ENCODE measurements around the gene TXNDC8.
"Not testable (repeated sequence)": the region's sequence is repeated elsewhere in the genome, so short reads cannot be mapped to it uniquely, and the experiment has no call there.

The TXNDC8 gene

DNA sequence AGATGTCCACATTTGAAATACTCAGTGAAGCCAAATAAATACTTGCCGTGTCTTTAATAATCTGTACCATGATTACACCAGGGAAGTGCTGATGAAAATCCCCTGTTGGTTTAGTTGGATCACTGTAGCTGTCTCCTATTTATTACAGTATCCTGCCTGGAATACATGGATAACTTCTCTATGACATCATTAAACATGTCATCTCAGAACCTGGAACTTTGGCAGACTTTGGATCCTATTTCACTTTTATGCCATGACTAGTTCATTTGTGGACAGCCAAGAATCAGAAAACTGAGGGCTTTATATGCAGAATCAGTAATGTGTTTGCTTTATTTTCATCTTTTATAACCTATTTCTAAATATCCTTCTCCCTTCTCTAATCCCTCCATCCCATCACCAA lies at the start of gene TXNDC8:
TXNDC8 (minus strand) TSS at position 137 of the 400 bp plus-strand sequence.
- Histone ChIP-seq H3K4me3 (ENCODE audit: low read length) (no peak within 1 kb of the TSS), H3K4me1 (ENCODE audit: control insufficient read depth, insufficient read depth, low read length) (no peaks in the 10 kb centered on the region), H3K27me3 (ENCODE audit: control insufficient read depth, insufficient read depth, low read length) (peaks cover 5% of the 10 kb centered on the region), H3K9me3 (ENCODE audit: control insufficient read depth, low read length) (no peaks in the 10 kb centered on the region), H3K36me3 (ENCODE audit: control insufficient read depth, insufficient read depth, low read length) (no peaks in the 10 kb centered on the region), H3K9ac (ENCODE audit: low read length) (no peak within 1 kb of the TSS)

DNA sequence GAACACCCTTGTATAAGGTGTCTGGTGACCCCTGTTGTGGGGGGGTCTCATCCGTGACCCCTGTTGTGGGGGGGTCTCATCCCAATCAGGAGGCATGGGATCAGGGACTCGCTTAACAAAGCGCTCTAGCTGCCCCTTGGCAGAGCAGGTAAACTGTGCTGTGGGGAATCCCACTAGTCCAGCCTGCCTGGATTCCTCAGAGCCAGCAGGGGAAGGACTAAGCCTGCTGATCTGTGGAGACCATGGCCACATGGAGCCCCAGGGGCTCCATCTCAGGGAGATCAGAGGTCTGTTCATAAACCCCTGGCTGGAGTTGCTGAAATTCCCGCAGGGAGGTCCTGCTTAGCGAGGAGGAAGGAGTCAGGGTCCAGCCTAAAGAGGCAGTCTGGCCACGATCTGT lies 45.8 kb upstream of the TXNDC8 start:
- no peak overlapping the region for H3K4me3 ChIP-seq (ENCODE audit: low read length)
- H3K9me3 ChIP-seq (ENCODE audit: control insufficient read depth, low read length): no peaks in the 10 kb centered on the region
- no peaks in the 10 kb centered on the region for H3K36me3 ChIP-seq (ENCODE audit: control insufficient read depth, insufficient read depth, low read length)
- no peak overlapping the region for H3K9ac ChIP-seq (ENCODE audit: low read length)
- H3K27me3 ChIP-seq (ENCODE audit: control insufficient read depth, insufficient read depth, low read length): no peaks in the 10 kb centered on the region
- H3K4me1 ChIP-seq (ENCODE audit: control insufficient read depth, insufficient read depth, low read length): no peaks in the 10 kb centered on the region

DNA sequence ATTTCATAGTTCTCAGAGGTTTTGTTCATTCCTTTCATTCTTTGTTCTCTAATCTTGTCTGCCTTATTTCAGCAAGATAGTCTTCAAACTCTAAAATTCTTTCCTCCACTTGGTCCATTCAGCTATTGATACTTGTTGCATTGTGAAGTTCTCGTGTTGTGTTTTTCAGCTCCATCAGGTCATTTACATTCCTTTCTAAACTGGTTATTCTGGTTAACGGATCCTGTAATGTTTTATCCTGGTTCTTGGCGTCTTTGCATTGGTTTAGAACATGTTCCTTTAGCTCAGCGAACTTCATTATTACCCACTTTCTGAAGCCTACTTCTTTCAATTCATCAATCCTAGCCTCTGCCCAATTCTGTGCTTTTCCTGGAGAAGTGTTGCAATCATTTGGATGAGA lies 45.1 kb upstream of the TXNDC8 start:
- no peaks in the 10 kb centered on the region for H3K9me3 ChIP-seq (ENCODE audit: control insufficient read depth, low read length)
- no peaks in the 10 kb centered on the region for H3K4me1 ChIP-seq (ENCODE audit: control insufficient read depth, insufficient read depth, low read length)
- H3K36me3 ChIP-seq (ENCODE audit: control insufficient read depth, insufficient read depth, low read length): no peaks in the 10 kb centered on the region

DNA sequence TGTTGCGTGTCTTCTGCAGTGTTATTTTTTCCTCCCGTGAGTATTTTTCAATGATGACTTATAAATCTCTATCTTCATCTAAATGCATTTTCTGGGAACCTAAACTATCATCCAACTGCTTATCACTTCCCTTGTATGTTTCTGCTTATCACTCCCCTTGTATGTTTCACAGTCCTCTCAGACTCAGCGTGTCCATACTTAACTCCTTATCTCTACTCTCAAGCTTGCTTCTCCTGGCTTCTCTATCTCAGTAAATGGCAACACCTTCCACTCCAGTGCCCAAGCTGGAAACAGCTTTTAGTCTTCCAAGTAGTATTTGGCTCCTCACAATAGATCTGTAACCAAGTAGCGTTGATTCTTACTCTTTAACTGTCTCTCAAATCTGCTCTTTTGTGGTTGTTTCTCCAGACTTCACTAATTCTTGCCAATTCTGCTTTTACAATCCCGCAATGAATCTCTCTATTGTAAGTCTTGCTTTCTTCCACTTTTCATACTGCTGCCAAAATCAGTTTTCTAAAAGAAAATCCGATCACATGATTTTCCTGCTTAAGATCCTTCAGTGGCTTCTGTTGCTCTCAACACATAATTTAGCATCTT lies 33.8 kb upstream of the TXNDC8 start:
- H3K27me3 ChIP-seq (ENCODE audit: control insufficient read depth, insufficient read depth, low read length): no peaks in the 10 kb centered on the region
- no peaks in the 10 kb centered on the region for H3K4me1 ChIP-seq (ENCODE audit: control insufficient read depth, insufficient read depth, low read length)
- H3K4me3 ChIP-seq (ENCODE audit: low read length): no peak overlapping the region
- no peaks in the 10 kb centered on the region for H3K9me3 ChIP-seq (ENCODE audit: control insufficient read depth, low read length)
- no peak overlapping the region for H3K9ac ChIP-seq (ENCODE audit: low read length)
- no peaks in the 10 kb centered on the region for H3K36me3 ChIP-seq (ENCODE audit: control insufficient read depth, insufficient read depth, low read length)

More for the DNA sequence above, 45.1 kb upstream of the TXNDC8 start:
- H3K9ac ChIP-seq (ENCODE audit: low read length): no peak overlapping the region
- H3K27me3 ChIP-seq (ENCODE audit: control insufficient read depth, insufficient read depth, low read length): no peaks in the 10 kb centered on the region
- no peak overlapping the region for H3K4me3 ChIP-seq (ENCODE audit: low read length)

DNA sequence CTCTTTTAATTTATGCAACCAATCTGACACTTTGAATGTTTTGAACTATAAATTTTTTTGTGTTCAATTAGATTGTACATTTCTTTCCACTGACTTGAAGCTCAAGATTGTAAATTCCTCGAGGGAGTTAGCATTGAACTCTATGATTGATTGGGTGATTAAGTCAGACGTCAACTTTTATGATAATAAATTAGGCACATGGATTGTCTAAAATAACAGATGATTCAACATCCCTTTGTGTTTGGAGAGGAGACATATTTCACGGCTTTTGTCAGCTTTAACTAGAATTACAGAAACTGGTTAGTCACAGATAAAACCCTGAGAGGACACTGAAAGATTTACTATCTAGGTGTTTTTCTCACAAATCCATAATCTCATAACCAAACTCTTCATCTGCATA lies 32.7 kb upstream of the TXNDC8 start:
- Histone ChIP-seq H3K4me1 (ENCODE audit: control insufficient read depth, insufficient read depth, low read length) (no peaks in the 10 kb centered on the region), H3K9ac (ENCODE audit: low read length) (no peak overlapping the region), H3K27me3 (ENCODE audit: control insufficient read depth, insufficient read depth, low read length) (no peaks in the 10 kb centered on the region), H3K36me3 (ENCODE audit: control insufficient read depth, insufficient read depth, low read length) (no peaks in the 10 kb centered on the region), H3K4me3 (ENCODE audit: low read length) (no peak overlapping the region), H3K9me3 (ENCODE audit: control insufficient read depth, low read length) (no peaks in the 10 kb centered on the region)

DNA sequence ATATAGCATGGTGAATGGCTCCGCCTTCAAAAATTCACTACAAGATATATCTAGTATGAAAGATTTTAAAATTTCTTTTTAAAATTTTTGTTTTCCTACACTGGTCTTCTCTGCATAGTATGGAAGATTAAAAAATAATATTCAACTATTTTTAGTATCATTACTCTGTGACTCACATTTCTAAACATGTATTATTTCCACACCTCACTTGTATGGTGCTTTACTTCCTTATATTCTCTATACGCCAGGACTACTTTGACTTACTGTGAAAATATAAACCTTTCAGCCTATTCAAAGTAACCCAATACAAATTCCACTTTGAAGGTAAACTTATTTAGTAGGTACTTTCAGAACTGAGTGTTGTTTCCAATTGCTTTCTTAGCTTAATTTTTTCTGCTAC lies 26.8 kb upstream of the TXNDC8 start:
- Histone ChIP-seq H3K9me3 (ENCODE audit: control insufficient read depth, low read length) (no peaks in the 10 kb centered on the region), H3K36me3 (ENCODE audit: control insufficient read depth, insufficient read depth, low read length) (no peaks in the 10 kb centered on the region), H3K9ac (ENCODE audit: low read length) (no peak overlapping the region), H3K4me3 (ENCODE audit: low read length) (no peak overlapping the region), H3K4me1 (ENCODE audit: control insufficient read depth, insufficient read depth, low read length) (no peaks in the 10 kb centered on the region), H3K27me3 (ENCODE audit: control insufficient read depth, insufficient read depth, low read length) (no peaks in the 10 kb centered on the region)

DNA sequence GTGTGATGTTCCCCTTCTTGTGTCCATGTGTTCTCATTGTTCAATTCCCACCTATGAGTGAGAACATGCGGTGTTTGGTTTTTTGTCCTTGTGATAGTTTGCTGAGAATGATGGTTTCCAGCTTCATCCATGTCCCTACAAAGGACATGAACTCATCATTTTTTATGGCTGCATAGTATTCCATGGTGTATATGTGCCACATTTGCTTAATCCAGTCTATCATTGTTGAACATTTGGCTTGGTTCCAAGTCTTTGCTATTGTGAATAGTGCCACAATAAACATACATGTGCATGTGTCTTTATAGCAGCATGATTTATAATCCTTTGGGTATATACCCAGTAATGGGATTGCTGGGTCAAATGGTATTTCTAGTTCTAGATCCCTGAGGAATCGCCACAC lies 21.3 kb upstream of the TXNDC8 start:
- H3K36me3 ChIP-seq (ENCODE audit: control insufficient read depth, insufficient read depth, low read length); H3K4me3 ChIP-seq (ENCODE audit: low read length); H3K27me3 ChIP-seq (ENCODE audit: control insufficient read depth, insufficient read depth, low read length): not testable (repeated sequence)

DNA sequence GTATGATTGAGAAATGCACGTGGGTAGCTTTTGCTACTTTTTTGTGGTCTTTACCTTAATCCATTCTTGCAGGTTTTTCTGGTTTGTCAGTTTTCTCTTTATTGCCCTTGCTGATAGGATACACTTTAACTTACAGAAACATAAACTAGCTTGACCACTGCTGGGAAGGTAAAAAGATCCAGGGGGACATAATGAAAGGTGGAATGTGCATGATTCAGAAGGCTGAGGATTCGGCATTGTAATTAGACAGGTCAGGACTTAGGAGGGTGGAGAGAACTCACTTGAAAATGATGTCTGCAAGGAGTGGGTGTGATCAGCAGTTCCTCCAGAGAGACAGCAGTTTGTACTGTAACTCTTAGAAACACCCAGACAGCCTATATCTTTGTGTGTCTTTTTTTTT lies 19.8 kb upstream of the TXNDC8 start:
- no peaks in the 10 kb centered on the region for H3K36me3 ChIP-seq (ENCODE audit: control insufficient read depth, insufficient read depth, low read length)
- no peak overlapping the region for H3K9ac ChIP-seq (ENCODE audit: low read length)

More for the DNA sequence above, 21.3 kb upstream of the TXNDC8 start:
- H3K9me3 ChIP-seq (ENCODE audit: control insufficient read depth, low read length); H3K4me1 ChIP-seq (ENCODE audit: control insufficient read depth, insufficient read depth, low read length); H3K9ac ChIP-seq (ENCODE audit: low read length): not testable (repeated sequence)

DNA sequence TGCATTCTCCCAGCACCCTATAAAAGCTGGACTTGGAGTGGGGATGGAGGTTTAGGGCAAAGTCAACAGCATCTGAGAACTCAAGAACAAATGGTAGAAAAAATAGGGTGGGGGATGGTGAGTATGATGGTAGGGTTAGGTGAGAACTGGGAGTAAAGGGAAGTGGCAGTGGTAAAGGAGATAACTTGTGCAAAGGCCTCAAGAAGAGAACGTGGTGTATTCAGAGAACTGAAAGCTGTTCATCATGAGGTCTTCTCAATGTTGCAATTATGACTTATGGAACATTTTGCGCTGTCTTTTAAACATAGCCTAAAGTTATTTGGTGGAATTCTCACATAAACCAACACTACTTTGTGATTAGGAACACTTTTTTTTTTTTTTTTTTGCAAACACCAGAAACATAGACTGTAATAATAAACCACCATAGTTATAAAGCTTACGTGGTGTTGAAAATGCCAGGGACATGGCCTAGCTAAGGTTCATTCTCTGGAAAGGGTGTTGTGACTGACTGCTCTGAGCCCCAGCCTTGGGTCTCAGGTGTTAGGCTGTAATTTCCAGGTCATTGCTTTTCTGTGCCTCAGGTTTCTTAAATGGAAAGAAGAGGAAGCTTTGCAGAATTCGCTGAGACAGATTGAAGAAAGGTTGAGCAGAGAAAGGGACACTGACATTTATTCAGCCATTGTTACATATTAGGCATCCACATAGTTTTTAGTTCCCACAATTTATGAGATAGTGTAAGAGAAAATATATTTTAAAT lies 19.2 kb upstream of the TXNDC8 start:
- no peaks in the 10 kb centered on the region for H3K27me3 ChIP-seq (ENCODE audit: control insufficient read depth, insufficient read depth, low read length)
- no peaks in the 10 kb centered on the region for H3K36me3 ChIP-seq (ENCODE audit: control insufficient read depth, insufficient read depth, low read length)
- H3K4me3 ChIP-seq (ENCODE audit: low read length): no peak overlapping the region
- no peaks in the 10 kb centered on the region for H3K4me1 ChIP-seq (ENCODE audit: control insufficient read depth, insufficient read depth, low read length)
- no peak overlapping the region for H3K9ac ChIP-seq (ENCODE audit: low read length)
- no peaks in the 10 kb centered on the region for H3K9me3 ChIP-seq (ENCODE audit: control insufficient read depth, low read length)

More for the DNA sequence above, 19.8 kb upstream of the TXNDC8 start:
- Histone ChIP-seq H3K9me3 (ENCODE audit: control insufficient read depth, low read length) (no peaks in the 10 kb centered on the region), H3K4me1 (ENCODE audit: control insufficient read depth, insufficient read depth, low read length) (no peaks in the 10 kb centered on the region), H3K4me3 (ENCODE audit: low read length) (no peak overlapping the region), H3K27me3 (ENCODE audit: control insufficient read depth, insufficient read depth, low read length) (no peaks in the 10 kb centered on the region)

DNA sequence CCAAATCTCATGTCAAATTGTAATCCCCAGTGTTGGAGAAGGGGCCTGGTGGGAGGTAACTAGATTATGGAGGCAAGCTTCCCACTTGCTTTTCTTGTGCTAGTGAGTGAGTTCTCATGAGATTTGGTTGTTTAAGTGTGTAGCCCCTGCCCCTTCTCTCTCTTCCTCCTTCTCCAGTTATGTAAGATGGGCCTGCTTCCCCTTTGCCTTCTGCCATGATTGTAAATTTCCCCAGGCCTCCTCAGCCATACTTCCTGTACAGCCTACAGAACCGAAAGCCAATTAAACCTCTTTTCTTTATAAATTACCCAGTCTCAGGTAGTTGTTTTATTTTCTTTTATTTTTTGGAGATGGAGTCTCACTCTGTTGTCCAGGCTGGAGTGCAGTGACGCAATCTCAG lies 18.2 kb upstream of the TXNDC8 start:
- no peaks in the 10 kb centered on the region for H3K36me3 ChIP-seq (ENCODE audit: control insufficient read depth, insufficient read depth, low read length)
- H3K4me1 ChIP-seq (ENCODE audit: control insufficient read depth, insufficient read depth, low read length): peaks cover 6% of the 10 kb centered on the region
- no peaks in the 10 kb centered on the region for H3K9me3 ChIP-seq (ENCODE audit: control insufficient read depth, low read length)
- H3K9ac ChIP-seq (ENCODE audit: low read length): no peak overlapping the region
- H3K27me3 ChIP-seq (ENCODE audit: control insufficient read depth, insufficient read depth, low read length): no peaks in the 10 kb centered on the region
- H3K4me3 ChIP-seq (ENCODE audit: low read length): no peak overlapping the region

DNA sequence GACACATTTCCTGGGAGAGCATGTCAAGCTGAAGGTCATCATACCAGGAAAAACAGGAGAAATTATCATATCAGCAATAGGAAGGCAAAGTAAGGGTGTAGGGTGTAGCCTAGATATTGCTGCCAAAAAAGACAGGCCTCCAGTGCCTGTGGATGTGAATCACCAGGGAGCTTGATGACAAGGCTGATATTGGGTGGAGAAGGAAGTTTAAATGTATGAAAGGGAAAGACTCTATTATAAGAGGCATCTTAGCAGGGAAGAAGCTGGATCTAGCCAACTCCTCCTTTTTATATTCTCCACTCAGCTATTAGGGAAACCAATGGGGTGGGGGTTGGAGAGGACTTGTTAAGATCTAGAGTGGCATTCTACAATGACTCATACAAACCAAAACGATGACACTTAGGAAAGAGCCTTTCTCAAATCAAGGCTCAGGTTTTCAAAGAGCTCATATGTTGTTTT lies 13.4 kb upstream of the TXNDC8 start:
- no peaks in the 10 kb centered on the region for H3K27me3 ChIP-seq (ENCODE audit: control insufficient read depth, insufficient read depth, low read length)

DNA sequence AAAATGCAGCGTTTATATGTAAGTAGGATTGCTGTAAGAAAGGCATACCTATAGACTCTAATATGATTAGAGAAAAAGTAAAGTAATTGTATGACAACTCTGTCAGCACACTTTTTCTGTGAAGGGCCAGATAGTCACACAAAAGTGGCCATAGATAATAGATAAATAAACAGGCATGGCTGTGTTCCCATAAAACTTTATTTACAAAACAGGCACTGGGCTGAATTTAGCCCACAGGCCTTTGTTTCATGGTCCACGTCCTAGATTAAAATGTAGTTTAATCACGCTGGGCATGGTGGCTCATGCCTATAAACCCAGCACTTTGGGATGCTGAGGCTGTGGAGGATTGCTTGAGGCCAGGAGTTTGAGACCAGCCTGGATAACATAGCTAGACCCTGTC lies 8.7 kb upstream of the TXNDC8 start:
- Histone ChIP-seq H3K9me3 (ENCODE audit: control insufficient read depth, low read length) (no peaks in the 10 kb centered on the region), H3K36me3 (ENCODE audit: control insufficient read depth, insufficient read depth, low read length) (no peaks in the 10 kb centered on the region), H3K27me3 (ENCODE audit: control insufficient read depth, insufficient read depth, low read length) (no peaks in the 10 kb centered on the region), H3K9ac (ENCODE audit: low read length) (no peak overlapping the region), H3K4me1 (ENCODE audit: control insufficient read depth, insufficient read depth, low read length) (peaks cover 8% of the 10 kb centered on the region), H3K4me3 (ENCODE audit: low read length) (no peak overlapping the region)

More for the DNA sequence above, 13.4 kb upstream of the TXNDC8 start:
- Histone ChIP-seq H3K9me3 (ENCODE audit: control insufficient read depth, low read length) (no peaks in the 10 kb centered on the region), H3K9ac (ENCODE audit: low read length) (no peak overlapping the region), H3K36me3 (ENCODE audit: control insufficient read depth, insufficient read depth, low read length) (no peaks in the 10 kb centered on the region), H3K4me3 (ENCODE audit: low read length) (no peak overlapping the region), H3K4me1 (ENCODE audit: control insufficient read depth, insufficient read depth, low read length) (peaks cover 10% of the 10 kb centered on the region)

Data from mucosa of stomach (tissue), 1 donor.